SIG-M5 treated with dmso at 0.1 percent for 504 hours (cell line): ENCODE measurements around the gene TGIF1.

Experiments used
- DNase-seq: peaks from one replicate; lab custom pipeline; 2025; ENCODE audit not compliant: unreplicated experiment; lab: John Stamatoyannopoulos, UW

TGIF1 gene

GRCh38 chr18:3429121-3429520 lies 20.9 kb upstream of the TGIF1 start:
- no peak for DNase-seq

GRCh38 chr18:3434685-3435084 lies 15.3 kb upstream of the TGIF1 start:
- DNase-seq = no peak

DNA sequence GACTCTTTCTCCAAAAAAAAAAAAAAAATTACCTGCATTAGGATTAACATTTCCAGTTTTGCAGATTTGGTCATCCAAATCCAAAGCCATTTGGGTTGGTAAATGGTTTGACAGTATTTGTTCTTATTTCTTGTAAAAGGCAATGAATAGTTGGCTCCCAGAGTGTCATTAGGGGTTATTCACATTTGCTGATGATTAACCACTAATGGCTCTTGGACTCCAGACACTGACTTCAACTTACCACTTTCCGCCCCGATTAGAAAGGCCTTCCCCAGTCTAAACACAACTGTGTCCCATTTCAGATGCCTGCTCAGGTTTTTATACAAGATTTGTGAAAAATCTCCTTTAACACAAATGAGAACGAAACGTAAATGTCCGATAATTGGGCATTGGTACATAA lies 9.6 kb upstream of the TGIF1 start:
- DNase-seq = no peak

DNA sequence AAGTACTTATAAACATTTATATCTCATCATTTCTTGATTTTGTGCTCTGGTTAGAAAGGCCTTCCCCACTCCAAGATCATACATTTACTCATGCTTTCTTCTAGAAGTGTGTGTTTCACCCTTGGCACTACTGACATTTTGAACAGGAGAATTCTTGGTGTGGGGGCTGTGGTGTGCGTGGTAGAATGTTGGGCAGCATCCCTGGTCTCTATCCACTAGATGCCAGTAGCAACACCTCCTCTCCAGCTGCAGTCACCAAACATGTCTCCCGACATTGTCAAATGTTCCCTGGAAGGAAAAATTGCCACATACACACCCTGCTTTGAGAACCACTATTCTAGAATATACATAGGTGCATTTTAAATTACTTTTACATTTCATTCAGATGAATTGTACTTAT lies 8.7 kb upstream of the TGIF1 start:
- peak; percentile 35 for DNase-seq

DNA sequence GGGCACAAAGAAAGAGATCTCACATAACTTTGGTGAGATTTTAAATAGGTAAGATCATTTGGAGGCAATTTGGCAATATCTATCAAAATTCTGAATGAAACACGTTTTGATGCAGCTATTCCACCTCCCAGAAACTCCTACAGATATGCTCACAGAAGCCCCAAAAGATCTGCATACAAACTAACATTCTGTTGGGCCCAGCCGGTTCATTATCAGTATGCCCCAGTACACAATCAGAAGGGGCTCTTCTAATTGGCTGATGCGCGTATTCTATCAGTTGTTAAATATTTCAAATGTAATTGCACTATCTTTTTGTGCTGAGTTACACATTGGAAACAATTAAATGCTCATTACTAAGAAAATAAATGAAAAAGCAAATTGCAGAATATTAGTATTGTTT lies 7.1 kb upstream of the TGIF1 start:
- no peak for DNase-seq

- DNase-seq = no peak
Measured at GRCh38 chr18:3444296-3444695, 5.7 kb upstream of the TGIF1 start.

GRCh38 chr18:3444954-3445353 lies 5.0 kb upstream of the TGIF1 start:
- no peak for DNase-seq

GRCh38 chr18:3447068-3447894 lies 2.7 kb upstream of the TGIF1 start:
- peak; percentile 67 for DNase-seq

GRCh38 chr18:3447895-3448837 lies 1.8 kb upstream of the TGIF1 start:
- peak; percentile 98 for DNase-seq

- DNase-seq = peak; percentile 95
Measured at GRCh38 chr18:3448838-3449511, 997 bp upstream of the TGIF1 start.

DNA sequence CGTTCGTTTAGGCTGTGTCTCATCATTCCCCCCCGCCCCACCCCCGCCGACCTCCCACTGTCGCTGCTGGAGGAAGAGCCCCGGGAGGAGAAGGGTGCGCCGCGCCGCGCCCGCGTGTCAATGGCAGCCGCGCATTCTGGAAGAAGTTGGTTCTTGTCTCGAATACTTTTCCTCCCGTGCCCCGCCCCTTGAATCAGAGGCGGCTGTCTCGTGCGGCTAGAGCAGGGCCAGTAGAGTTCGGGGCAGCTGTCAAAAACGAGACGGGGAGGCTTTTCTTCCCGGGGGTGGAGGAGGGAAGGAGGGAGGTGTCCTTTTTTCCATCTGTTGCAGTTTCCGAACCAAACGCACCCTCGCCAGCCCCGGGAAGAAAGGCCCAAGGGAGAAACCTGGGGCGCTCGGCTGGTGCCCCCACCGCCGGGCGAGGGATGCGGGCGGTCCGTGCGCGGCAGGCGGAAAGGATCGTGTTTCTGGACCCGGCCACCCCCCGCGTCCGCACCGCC lies 410 bp upstream of the TGIF1 start:
- DNase-seq = no peak

- DNase-seq = no peak
Measured at GRCh38 chr18:3450799-3451182, 819 bp downstream of the TGIF1 start.

GRCh38 chr18:3451183-3451988 lies 1.4 kb downstream of the TGIF1 start:
- peak; percentile 54 for DNase-seq

DNA sequence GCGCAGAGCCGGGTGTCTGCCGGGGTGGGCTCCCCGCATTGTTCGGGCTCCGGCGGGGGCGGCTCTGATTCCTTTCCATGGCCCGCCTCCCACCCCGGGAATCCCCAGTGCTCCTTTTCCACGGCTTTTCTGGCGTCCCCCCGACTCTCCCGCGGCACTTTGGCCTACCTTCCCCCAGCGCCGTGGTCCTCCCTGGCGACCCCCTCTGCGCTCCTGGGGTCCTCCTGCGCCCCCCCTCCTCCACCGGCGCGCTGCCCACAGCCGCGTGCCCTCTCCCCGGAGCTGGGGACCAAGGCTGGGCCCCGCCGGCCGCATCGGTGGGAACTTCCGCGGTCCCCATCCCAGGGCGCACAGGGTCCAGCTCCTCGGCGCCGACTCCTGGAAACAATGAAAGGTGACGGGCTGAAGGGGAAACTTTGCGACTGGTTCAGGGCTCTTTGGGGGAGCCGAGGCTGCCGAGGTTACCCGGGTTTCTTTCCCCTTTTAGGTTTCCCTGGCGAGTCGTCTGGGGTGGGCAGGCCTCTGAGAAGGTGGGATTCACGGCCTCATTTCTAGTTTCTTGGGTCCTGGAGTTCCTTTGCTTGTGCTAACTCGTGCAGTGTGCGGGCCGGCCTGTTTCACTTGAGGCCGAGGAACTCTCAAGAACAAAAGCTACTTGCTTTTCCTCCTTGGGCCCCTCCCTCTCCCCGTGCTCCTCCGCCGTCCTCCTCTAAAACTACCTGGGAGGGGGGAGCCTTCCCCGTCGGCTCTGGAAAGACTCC lies 2.2 kb downstream of the TGIF1 start:
- peak; percentile 42 for DNase-seq

DNA sequence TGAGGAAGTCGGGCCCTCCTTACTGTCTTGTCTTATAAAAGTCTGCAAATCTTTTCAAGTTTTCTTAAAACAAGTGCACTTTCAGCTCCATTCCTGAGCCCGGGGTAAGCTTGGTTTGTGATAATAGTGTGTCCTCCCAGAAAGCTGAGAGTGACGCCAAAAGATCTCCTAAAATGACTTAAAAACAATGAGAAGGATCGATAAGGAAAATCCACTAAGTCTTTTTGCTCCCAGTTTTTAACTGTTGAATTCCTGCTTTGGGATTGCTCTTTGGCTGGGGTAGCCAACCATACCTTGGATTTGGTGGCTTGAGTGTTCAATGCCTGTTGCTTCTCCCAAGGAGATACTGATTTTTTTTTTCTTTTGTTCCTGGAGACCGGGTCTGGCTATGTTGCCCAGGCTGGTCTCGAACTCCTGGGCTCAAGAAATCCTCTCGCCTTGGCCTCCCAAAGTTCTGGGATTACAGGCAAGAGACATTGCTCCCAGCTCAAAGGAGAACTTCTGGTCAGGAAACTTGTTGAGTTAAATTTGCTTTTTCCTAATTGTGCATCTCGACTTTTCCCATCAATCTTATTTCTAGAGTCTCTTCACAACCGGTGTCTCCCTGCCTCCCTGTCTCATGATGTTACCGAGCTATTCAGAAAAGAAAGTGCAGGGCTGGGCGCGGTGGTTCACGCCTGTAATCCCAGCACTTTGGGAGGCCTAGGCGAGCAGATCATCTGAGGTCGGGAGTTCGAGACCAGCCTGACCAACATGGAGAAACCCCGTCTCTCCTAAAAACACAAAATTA lies 3.0 kb downstream of the TGIF1 start:
- no peak for DNase-seq

GRCh38 chr18:3453540-3454364 lies 3.8 kb downstream of the TGIF1 start:
- DNase-seq = peak; percentile 85

DNA sequence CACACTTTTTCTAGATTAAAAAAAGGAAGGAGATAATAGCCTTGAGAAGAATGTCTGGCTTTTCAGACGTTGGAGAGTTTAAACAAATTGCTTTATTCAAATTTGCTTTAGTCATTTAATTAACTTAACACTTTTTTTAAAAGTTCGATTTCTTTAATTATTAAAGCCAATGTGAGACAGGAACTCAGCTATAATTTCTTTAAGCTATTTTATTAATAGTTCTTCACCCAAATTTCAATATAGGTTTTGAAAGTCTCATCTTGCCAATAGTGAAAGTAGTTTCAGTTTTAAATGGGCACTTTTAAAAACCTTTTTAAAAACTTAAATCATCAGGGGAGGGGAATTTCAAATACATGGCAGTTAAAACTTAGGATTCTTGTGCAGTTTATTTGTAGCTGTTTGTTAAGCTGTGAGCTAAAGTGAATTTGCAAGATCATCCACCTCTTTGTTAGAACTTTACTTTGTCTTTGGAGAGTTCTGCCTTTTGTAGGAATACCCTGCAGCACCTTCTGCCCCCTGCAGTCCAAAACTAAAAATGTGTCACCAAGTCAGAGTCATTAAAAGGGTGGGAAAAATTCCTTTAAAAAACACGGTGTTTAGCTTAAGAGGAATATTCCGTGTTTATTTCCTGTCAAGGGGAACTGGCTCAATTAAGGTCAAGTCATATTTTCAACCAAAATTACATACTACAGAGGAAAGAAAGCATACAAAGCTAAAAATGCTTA lies 4.6 kb downstream of the TGIF1 start:
- DNase-seq = peak; percentile 54
